ENCODE data around the gene ICA1. TPM values are rescaled to one million over a fixed set of nuclear protein-coding genes. Genes with fewer than 3 reads are reported as not detected.

Gene ICA1
- total RNA-seq, 1 experiment from 2014 or later: not detected

GRCh38 chr7:8236780-8237407 lies 25.1 kb downstream of the ICA1 start:
- H3K27me3 ChIP-seq (replicated peaks; ENCODE audit: insufficient read depth, low read depth, low read length, poor library complexity): peaks cover 28% of the 10 kb centered on the region
- CTCF ChIA-PET: no interaction called here
- TF ChIP-seq EZH2 (IDR thresholded peaks at IDR 0.05; ENCODE audit: borderline replicate concordance, low read depth, low read length, poor library complexity, severe bottlenecking) (no peak), CTCF (conservative IDR thresholded peaks at IDR 0.05; ENCODE audit: low read depth, low read length) (no peak)
- POLR2A ChIA-PET (ENCODE audit: low non-redundant PET): no interaction called here
- H3K36me3 ChIP-seq (ENCODE audit: insufficient read depth, low read length, poor library complexity, severe bottlenecking): no peaks in the 10 kb centered on the region
- H3K9me3 ChIP-seq (ENCODE audit: low read depth, low read length, poor library complexity, severe bottlenecking): no peaks in the 10 kb centered on the region
- H3K4me3 ChIP-seq (ENCODE audit: low read depth, low read length, poor library complexity, severe bottlenecking): no peak overlapping the region
- BruUV-seq (replicated peaks): no TSS peak
- no peak overlapping the region for H3K27ac ChIP-seq (ENCODE audit: low read depth, low read length, poor library complexity, severe bottlenecking)
- intact Hi-C loops (cut with micrococcal nuclease; ENCODE audit: unreplicated experiment): no loop called here
- no peaks in the 10 kb centered on the region for H3K4me1 ChIP-seq (ENCODE audit: insufficient read depth, low read length, poor library complexity, severe bottlenecking)
- DNase-seq (ENCODE audit: low spot score): no peak

GRCh38 chr7:8232999-8233847 lies 28.7 kb downstream of the ICA1 start:
- Histone ChIP-seq H3K9me3 (ENCODE audit: low read depth, low read length, poor library complexity, severe bottlenecking) (no peaks in the 10 kb centered on the region), H3K27me3 (replicated peaks; ENCODE audit: insufficient read depth, low read depth, low read length, poor library complexity) (peaks cover 21% of the 10 kb centered on the region), H3K36me3 (ENCODE audit: insufficient read depth, low read length, poor library complexity, severe bottlenecking) (no peaks in the 10 kb centered on the region), H3K4me3 (ENCODE audit: low read depth, low read length, poor library complexity, severe bottlenecking) (no peak overlapping the region), H3K27ac (ENCODE audit: low read depth, low read length, poor library complexity, severe bottlenecking) (no peak overlapping the region), H3K4me1 (ENCODE audit: insufficient read depth, low read length, poor library complexity, severe bottlenecking) (no peaks in the 10 kb centered on the region)
- ChIA-PET CTCF (no interaction called here), POLR2A (ENCODE audit: low non-redundant PET) (interaction anchor here (0.7 kb wide), 1 partner anchor 755 kb away, joined by 3 read pairs; no protein-coding TSS in a partner anchor)
- intact Hi-C loops (cut with micrococcal nuclease; ENCODE audit: unreplicated experiment): no loop called here
- no TSS peak for BruUV-seq (replicated peaks)
- TF ChIP-seq EZH2 (IDR thresholded peaks at IDR 0.05; ENCODE audit: borderline replicate concordance, low read depth, low read length, poor library complexity, severe bottlenecking): no peak
- TF ChIP-seq CTCF (conservative IDR thresholded peaks at IDR 0.05; ENCODE audit: low read depth, low read length): no peak
- DNase-seq (ENCODE audit: low spot score): no peak

GRCh38 chr7:8229927-8230326 lies 32.0 kb downstream of the ICA1 start:
- intact Hi-C loops (cut with micrococcal nuclease; ENCODE audit: unreplicated experiment): loop anchor here (5.0 kb wide), 1 partner anchor 62 kb away; no protein-coding TSS in a partner anchor
- H3K9me3 ChIP-seq (ENCODE audit: low read depth, low read length, poor library complexity, severe bottlenecking): no peaks in the 10 kb centered on the region
- CTCF ChIA-PET: no interaction called here

More at GRCh38 chr7:8229927-8230326, 32.0 kb downstream of the ICA1 start:
- POLR2A ChIA-PET (ENCODE audit: low non-redundant PET): no interaction called here
- no TSS peak for BruUV-seq (replicated peaks)
- Histone ChIP-seq H3K36me3 (ENCODE audit: insufficient read depth, low read length, poor library complexity, severe bottlenecking) (no peaks in the 10 kb centered on the region), H3K27me3 (replicated peaks; ENCODE audit: insufficient read depth, low read depth, low read length, poor library complexity) (peaks cover 35% of the 10 kb centered on the region), H3K4me3 (ENCODE audit: low read depth, low read length, poor library complexity, severe bottlenecking) (no peak overlapping the region), H3K4me1 (ENCODE audit: insufficient read depth, low read length, poor library complexity, severe bottlenecking) (no peaks in the 10 kb centered on the region), H3K27ac (ENCODE audit: low read depth, low read length, poor library complexity, severe bottlenecking) (no peak overlapping the region)
- no peak for DNase-seq (ENCODE audit: low spot score)
- TF ChIP-seq CTCF (conservative IDR thresholded peaks at IDR 0.05; ENCODE audit: low read depth, low read length): no peak

Data from A673 (cell line).